Measurements from ENCODE around the gene MARCHF6. TPM values are rescaled to one million over a fixed set of nuclear protein-coding genes. Genes with fewer than 3 reads are reported as not detected.

Gene MARCHF6
- total RNA-seq, 2 experiments from 2014 or later: 82.7 to 86.1 TPM

Other genes starting within 250 kb of the MARCHF6 start
- 10 to 100 TPM; 25.9 to 26.2 TPM for gene ATPSCKMT, start 103.8 kb upstream of the MARCHF6 start, total RNA-seq
- gene CCT5, start 103.4 kb upstream of the MARCHF6 start, total RNA-seq: 100 to 1,000 TPM; 548 to 564 TPM
- gene CMBL, start 45.8 kb upstream of the MARCHF6 start, total RNA-seq: 1 to 10 TPM; 2.4 to 2.9 TPM
- not detected for gene ROPN1L, start 88.2 kb downstream of the MARCHF6 start, total RNA-seq
- gene ANKRD33B, start 210.4 kb downstream of the MARCHF6 start, total RNA-seq: 10 to 100 TPM in 1 of 2 experiments, 1 to 10 TPM in 1; 9.8 to 10.2 TPM